HepG2 (cell line): ENCODE measurements around the gene VPS52. TPM values are rescaled to one million over a fixed set of nuclear protein-coding genes. Genes with fewer than 3 reads are reported as not detected.

Source experiments
- EZH2 ChIP-seq: conservative IDR thresholded peaks from 2 replicates; pipeline ENCODE4 v1.6.1; 2012; ENCODE audit warnings: mild to moderate bottlenecking, low read depth, low read length, moderate library complexity
- FOXK1 ChIP-seq: sonication (generic); formaldehyde crosslinking; IDR thresholded peaks from 2 replicates; pipeline ENCODE4 v1.4.0; 2020; ENCODE audit warnings: low read depth, missing genetic modification reagents, borderline replicate concordance
- FOXM1 ChIP-seq: sonication (generic); formaldehyde crosslinking; IDR thresholded peaks from 2 replicates; pipeline ENCODE4 v1.5.0; 2020; ENCODE audit warnings: missing genetic modification reagents
- MBD4 ChIP-seq: IDR thresholded peaks from 2 replicates; pipeline ENCODE4 v1.6.1; 2012; ENCODE audit warnings: low read length, inconsistent platforms, borderline replicate concordance
- PCBP2 ChIP-seq: fragments of 200-400 bp; formaldehyde crosslinking; optimal IDR thresholded peaks from 2 replicates; pipeline ENCODE3; 2018; ENCODE audit warnings: low read length, low read depth; ENCODE audit not compliant: poor library complexity, severe bottlenecking
- SNAPC2 ChIP-seq: sonication (generic); formaldehyde crosslinking; IDR thresholded peaks from 2 replicates; pipeline ENCODE4 v1.8.1; 2022; ENCODE audit warnings: mild to moderate bottlenecking, missing genetic modification reagents
- ZNF546 ChIP-seq: sonication (generic); formaldehyde crosslinking; conservative IDR thresholded peaks from 2 replicates; pipeline ENCODE4 v1.8.1; 2023; ENCODE audit warnings: mild to moderate bottlenecking, missing genetic modification reagents
- ZNF572 ChIP-seq: sonication (generic); formaldehyde crosslinking; IDR thresholded peaks from 2 replicates; pipeline ENCODE4 v1.5.1; 2020; ENCODE audit warnings: mild to moderate bottlenecking, missing genetic modification reagents
- ZNF720 ChIP-seq: sonication (generic); formaldehyde crosslinking; IDR thresholded peaks from 2 replicates; pipeline ENCODE4 v1.4.0; 2020; ENCODE audit warnings: missing genetic modification reagents
- ZNF724P ChIP-seq: sonication (generic); formaldehyde crosslinking; IDR thresholded peaks from 2 replicates; pipeline ENCODE4 v1.8.0; 2022; ENCODE audit warnings: missing genetic modification reagents, borderline replicate concordance
- ZNF775 ChIP-seq: sonication (generic); formaldehyde crosslinking; IDR thresholded peaks from 2 replicates; pipeline ENCODE4 v1.4.0; 2020; ENCODE audit warnings: missing genetic modification reagents, mild to moderate bottlenecking, moderate library complexity, borderline replicate concordance
- polyA plus RNA-seq, 8 experiments: library from polyadenylated mRNA; depleted of rRNA in 3 of 8; stranded (reverse) in 7 of 8; unstranded in 1 of 8; fragments of >200 nt; fragmentation: Illumina TruSeq in 4 of 8; extraction: Trizol in 4 of 8; gene quantifications; 2 replicates each; pipeline versions ENCODE4 v1.2.1 to v1.2.3, GENCODE V29; 2011 to 2016; ENCODE audit warnings: low read depth in 4 of 8, missing spikeins in 1 of 8, mixed read lengths in 1 of 8; ENCODE audit not compliant: insufficient read depth in 1 of 8
- total RNA-seq, 5 experiments: library from RNA; depleted of rRNA; stranded (reverse); fragments of >200 nt; fragmentation: Illumina TruSeq; extraction: Trizol; gene quantifications; 2 replicates each; pipeline ENCODE4 v1.2.3, GENCODE V29; 2016; ENCODE audit warnings: low read depth in 1 of 5
- TF ChIP-seq, protein P1 (sequence below): sonication (generic); formaldehyde crosslinking; IDR thresholded peaks from 2 replicates; pipeline ENCODE4 v1.5.1; 2020; ENCODE audit warnings: missing genetic modification reagents, mild to moderate bottlenecking, borderline replicate concordance
- TF ChIP-seq, protein P2 (sequence below), 2 experiments: fragments of 450-650 bp in 1 of 2; sonication (generic) in 1 of 2; formaldehyde crosslinking; IDR thresholded peaks; 2 replicates each; pipeline versions ENCODE4 v1.5.0 to v1.8.0; 2020 to 2022; ENCODE audit warnings: mild to moderate bottlenecking in 1 of 2, missing genetic modification reagents in 1 of 2
- TF ChIP-seq, protein P3 (sequence below): sonication (generic); formaldehyde crosslinking; IDR thresholded peaks from 2 replicates; pipeline ENCODE4 v1.8.0; 2022; ENCODE audit warnings: missing genetic modification reagents, mild to moderate bottlenecking, borderline replicate concordance
- TF ChIP-seq, protein P4 (sequence below): fragments of 450-650 bp; IDR thresholded peaks from 2 replicates; pipeline ENCODE4 v1.6.1; 2017
- TF ChIP-seq, protein P5 (sequence below): sonication (generic); formaldehyde crosslinking; IDR thresholded peaks from 2 replicates; pipeline ENCODE4 v1.5.0; 2020; ENCODE audit warnings: missing genetic modification reagents
- TF ChIP-seq, protein P6 (sequence below): sonication (generic); formaldehyde crosslinking; IDR thresholded peaks from 2 replicates; pipeline ENCODE4 v1.9.0; 2022; ENCODE audit warnings: low read depth, missing genetic modification reagents
- TF ChIP-seq, protein P7 (sequence below): sonication (generic); formaldehyde crosslinking; IDR thresholded peaks from 2 replicates; pipeline ENCODE4 v1.8.1; 2023; ENCODE audit warnings: missing genetic modification reagents, inconsistent platforms, borderline replicate concordance

VPS52 gene
- total and polyA plus RNA-seq, 2 of the 13 experiments (the other 11 are each of a cell fraction or from before 2014, with no cell fraction given): 48.9 to 85.5 TPM

DNA sequence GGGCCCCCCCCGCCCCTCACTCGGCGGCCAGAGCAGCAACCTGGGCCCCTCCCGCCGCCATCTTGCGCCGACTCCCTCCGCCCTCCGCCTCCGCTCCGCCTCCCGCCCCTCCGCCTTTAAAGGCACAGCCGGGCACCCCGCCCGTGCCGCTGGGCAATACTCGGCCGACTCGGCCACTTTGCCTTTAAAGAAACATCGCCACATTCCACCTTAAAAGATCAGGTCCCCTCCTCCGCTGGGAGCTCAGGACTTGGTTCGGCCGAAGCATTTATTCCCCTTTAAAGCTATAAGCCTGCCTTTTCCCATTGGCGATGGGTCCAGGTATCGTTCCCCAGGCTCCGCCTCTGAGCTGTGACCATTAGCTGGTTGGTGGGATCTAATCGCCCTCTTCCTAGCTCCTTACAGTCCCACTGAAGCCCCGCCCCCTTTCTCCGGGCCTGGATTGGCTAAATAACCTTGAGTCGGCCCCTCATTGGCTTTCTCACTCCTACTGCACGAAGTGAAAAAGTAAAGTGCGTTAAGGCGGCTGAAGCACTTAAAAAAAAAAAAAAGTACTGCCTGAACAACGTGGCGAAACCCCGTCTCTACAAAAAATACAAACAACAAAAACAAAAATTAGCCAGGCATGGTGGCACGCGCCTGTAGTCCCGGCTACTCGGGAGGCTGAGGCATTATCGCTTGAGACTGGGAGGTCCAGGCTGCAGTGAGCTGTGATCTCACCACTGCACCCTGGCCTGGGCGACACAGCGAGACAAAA lies 46.2 kb upstream of the VPS52 start, which contains the start of gene ZBTB22 (continued):
- TF ChIP-seq MBD4 (no peak), FOXM1 (no peak), SNAPC2 (CRISPR knock-in tag) (no peak), ZNF720 (CRISPR knock-in tag) (no peak), PCBP2 (no peak), EZH2 (no peak), ZNF546 (CRISPR knock-in tag) (no peak), ZNF724P (CRISPR knock-in tag) (no peak), ZNF572 (CRISPR knock-in tag) (no peak), ZNF775 (no peak), FOXK1 (CRISPR knock-in tag) (0 out of 2 replicates have a peak, but pooled peaks have one; percentile 12)
- TF ChIP-seq, protein P1, sequence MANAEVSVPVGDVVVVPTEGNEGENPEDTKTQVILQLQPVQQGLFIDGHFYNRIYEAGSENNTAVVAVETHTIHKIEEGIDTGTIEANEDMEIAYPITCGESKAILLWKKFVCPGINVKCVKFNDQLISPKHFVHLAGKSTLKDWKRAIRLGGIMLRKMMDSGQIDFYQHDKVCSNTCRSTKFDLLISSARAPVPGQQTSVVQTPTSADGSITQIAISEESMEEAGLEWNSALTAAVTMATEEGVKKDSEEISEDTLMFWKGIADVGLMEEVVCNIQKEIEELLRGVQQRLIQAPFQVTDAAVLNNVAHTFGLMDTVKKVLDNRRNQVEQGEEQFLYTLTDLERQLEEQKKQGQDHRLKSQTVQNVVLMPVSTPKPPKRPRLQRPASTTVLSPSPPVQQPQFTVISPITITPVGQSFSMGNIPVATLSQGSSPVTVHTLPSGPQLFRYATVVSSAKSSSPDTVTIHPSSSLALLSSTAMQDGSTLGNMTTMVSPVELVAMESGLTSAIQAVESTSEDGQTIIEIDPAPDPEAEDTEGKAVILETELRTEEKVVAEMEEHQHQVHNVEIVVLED (CRISPR knock-in tag): 0 out of 2 replicates have a peak, but pooled peaks have one; percentile 29
- TF ChIP-seq, protein P2, sequence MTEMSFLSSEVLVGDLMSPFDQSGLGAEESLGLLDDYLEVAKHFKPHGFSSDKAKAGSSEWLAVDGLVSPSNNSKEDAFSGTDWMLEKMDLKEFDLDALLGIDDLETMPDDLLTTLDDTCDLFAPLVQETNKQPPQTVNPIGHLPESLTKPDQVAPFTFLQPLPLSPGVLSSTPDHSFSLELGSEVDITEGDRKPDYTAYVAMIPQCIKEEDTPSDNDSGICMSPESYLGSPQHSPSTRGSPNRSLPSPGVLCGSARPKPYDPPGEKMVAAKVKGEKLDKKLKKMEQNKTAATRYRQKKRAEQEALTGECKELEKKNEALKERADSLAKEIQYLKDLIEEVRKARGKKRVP (CRISPR knock-in tag; IDR thresholded peaks at IDR 0.05): no peak
- TF ChIP-seq, protein P3, sequence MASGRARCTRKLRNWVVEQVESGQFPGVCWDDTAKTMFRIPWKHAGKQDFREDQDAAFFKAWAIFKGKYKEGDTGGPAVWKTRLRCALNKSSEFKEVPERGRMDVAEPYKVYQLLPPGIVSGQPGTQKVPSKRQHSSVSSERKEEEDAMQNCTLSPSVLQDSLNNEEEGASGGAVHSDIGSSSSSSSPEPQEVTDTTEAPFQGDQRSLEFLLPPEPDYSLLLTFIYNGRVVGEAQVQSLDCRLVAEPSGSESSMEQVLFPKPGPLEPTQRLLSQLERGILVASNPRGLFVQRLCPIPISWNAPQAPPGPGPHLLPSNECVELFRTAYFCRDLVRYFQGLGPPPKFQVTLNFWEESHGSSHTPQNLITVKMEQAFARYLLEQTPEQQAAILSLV (CRISPR knock-in tag): no peak
- TF ChIP-seq, protein P4, sequence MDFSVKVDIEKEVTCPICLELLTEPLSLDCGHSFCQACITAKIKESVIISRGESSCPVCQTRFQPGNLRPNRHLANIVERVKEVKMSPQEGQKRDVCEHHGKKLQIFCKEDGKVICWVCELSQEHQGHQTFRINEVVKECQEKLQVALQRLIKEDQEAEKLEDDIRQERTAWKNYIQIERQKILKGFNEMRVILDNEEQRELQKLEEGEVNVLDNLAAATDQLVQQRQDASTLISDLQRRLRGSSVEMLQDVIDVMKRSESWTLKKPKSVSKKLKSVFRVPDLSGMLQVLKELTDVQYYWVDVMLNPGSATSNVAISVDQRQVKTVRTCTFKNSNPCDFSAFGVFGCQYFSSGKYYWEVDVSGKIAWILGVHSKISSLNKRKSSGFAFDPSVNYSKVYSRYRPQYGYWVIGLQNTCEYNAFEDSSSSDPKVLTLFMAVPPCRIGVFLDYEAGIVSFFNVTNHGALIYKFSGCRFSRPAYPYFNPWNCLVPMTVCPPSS: no peak
- TF ChIP-seq, protein P5, sequence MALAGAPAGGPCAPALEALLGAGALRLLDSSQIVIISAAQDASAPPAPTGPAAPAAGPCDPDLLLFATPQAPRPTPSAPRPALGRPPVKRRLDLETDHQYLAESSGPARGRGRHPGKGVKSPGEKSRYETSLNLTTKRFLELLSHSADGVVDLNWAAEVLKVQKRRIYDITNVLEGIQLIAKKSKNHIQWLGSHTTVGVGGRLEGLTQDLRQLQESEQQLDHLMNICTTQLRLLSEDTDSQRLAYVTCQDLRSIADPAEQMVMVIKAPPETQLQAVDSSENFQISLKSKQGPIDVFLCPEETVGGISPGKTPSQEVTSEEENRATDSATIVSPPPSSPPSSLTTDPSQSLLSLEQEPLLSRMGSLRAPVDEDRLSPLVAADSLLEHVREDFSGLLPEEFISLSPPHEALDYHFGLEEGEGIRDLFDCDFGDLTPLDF (CRISPR knock-in tag): 0 out of 2 replicates have a peak, but pooled peaks have one; percentile 18
- TF ChIP-seq, protein P6, sequence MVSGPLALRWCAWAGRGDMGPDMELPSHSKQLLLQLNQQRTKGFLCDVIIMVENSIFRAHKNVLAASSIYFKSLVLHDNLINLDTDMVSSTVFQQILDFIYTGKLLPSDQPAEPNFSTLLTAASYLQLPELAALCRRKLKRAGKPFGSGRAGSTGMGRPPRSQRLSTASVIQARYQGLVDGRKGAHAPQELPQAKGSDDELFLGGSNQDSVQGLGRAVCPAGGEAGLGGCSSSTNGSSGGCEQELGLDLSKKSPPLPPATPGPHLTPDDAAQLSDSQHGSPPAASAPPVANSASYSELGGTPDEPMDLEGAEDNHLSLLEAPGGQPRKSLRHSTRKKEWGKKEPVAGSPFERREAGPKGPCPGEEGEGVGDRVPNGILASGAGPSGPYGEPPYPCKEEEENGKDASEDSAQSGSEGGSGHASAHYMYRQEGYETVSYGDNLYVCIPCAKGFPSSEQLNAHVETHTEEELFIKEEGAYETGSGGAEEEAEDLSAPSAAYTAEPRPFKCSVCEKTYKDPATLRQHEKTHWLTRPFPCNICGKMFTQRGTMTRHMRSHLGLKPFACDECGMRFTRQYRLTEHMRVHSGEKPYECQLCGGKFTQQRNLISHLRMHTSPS (CRISPR knock-in tag): no peak
- TF ChIP-seq, protein P7, sequence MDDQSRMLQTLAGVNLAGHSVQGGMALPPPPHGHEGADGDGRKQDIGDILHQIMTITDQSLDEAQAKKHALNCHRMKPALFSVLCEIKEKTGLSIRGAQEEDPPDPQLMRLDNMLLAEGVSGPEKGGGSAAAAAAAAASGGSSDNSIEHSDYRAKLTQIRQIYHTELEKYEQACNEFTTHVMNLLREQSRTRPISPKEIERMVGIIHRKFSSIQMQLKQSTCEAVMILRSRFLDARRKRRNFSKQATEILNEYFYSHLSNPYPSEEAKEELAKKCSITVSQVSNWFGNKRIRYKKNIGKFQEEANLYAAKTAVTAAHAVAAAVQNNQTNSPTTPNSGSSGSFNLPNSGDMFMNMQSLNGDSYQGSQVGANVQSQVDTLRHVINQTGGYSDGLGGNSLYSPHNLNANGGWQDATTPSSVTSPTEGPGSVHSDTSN (CRISPR knock-in tag): 0 out of 2 replicates have a peak, but pooled peaks have one; percentile 15
